Trophoblast cell (in vitro differentiated cells and primary cell): ENCODE results near the gene SGMS1.
"Not testable (repeated sequence)": the region's sequence is repeated elsewhere in the genome, so short reads cannot be mapped to it uniquely, and the experiment has no call there.

Experiments used
- DNase-seq, 2 donors: peaks; one replicate each; pipeline ENCODE4 v3.0.0-alpha.2; 2016
- H2AFZ ChIP-seq: 2 replicates; pipeline ENCODE4 v1.6.1; 2013; ENCODE audit warnings: low read length, moderate library complexity, mild to moderate bottlenecking; ENCODE audit not compliant: insufficient read depth, poor library complexity
- H2AK5ac ChIP-seq: 2 replicates; pipeline ENCODE4 v1.6.1; 2013; ENCODE audit warnings: mild to moderate bottlenecking, low read length
- H2BK120ac ChIP-seq: 2 replicates; pipeline ENCODE4 v1.6.1; 2013; ENCODE audit warnings: low read length, mild to moderate bottlenecking, moderate library complexity; ENCODE audit not compliant: insufficient read depth, poor library complexity
- H2BK12ac ChIP-seq: 2 replicates; pipeline ENCODE4 v1.6.1; 2013; ENCODE audit warnings: mild to moderate bottlenecking, low read length, moderate library complexity
- H2BK5ac ChIP-seq: 2 replicates; pipeline ENCODE4 v1.6.1; 2013; ENCODE audit warnings: low read length, low read depth, moderate library complexity, mild to moderate bottlenecking; ENCODE audit not compliant: poor library complexity
- H3K14ac ChIP-seq: 2 replicates; pipeline ENCODE4 v1.6.1; 2013; ENCODE audit warnings: mild to moderate bottlenecking, low read length
- H3K18ac ChIP-seq: 2 replicates; pipeline ENCODE4 v1.6.1; 2013; ENCODE audit warnings: mild to moderate bottlenecking, low read length
- H3K23ac ChIP-seq: 2 replicates; pipeline ENCODE4 v1.6.1; 2013; ENCODE audit warnings: low read length
- H3K27ac ChIP-seq: 2 replicates; pipeline ENCODE4 v1.5.1; 2013; ENCODE audit warnings: low read depth, mild to moderate bottlenecking, inconsistent platforms, low read length, moderate library complexity
- H3K27me3 ChIP-seq: 2 replicates; pipeline ENCODE4 v1.6.1; 2013; ENCODE audit warnings: inconsistent platforms, mild to moderate bottlenecking, low read length, moderate library complexity; ENCODE audit not compliant: insufficient read depth
- H3K36me3 ChIP-seq, 2 experiments: 1 replicate in 1 of 2; 2 replicates in 1 of 2; pipeline ENCODE4 v1.6.1; 2013; ENCODE audit warnings: low read length in 2 of 2, mild to moderate bottlenecking in 2 of 2, moderate library complexity in 1 of 2; ENCODE audit not compliant: insufficient read depth in 2 of 2, control insufficient read depth in 1 of 2
- H3K4ac ChIP-seq: 2 replicates; pipeline ENCODE4 v1.6.1; 2013; ENCODE audit warnings: low read depth, mild to moderate bottlenecking, low read length, moderate library complexity
- H3K4me1 ChIP-seq, 2 experiments: 1 replicate in 1 of 2; 2 replicates in 1 of 2; pipeline ENCODE4 v1.6.1; 2013; ENCODE audit warnings: low read length in 2 of 2, mild to moderate bottlenecking in 2 of 2, moderate library complexity in 1 of 2; ENCODE audit not compliant: insufficient read depth in 2 of 2, control insufficient read depth in 1 of 2
- H3K4me2 ChIP-seq: 2 replicates; pipeline ENCODE4 v1.6.1; 2013; ENCODE audit warnings: inconsistent platforms, mild to moderate bottlenecking, low read length, moderate library complexity
- H3K4me3 ChIP-seq: 2 replicates; pipeline ENCODE4 v1.5.1; 2013; ENCODE audit warnings: mild to moderate bottlenecking, low read depth, low read length, inconsistent platforms
- H3K79me1 ChIP-seq: one replicate; pipeline ENCODE4 v1.6.1; 2013; ENCODE audit warnings: low read length
- H3K79me2 ChIP-seq: 2 replicates; pipeline ENCODE4 v1.6.1; 2013; ENCODE audit warnings: low read length, mild to moderate bottlenecking; ENCODE audit not compliant: control insufficient read depth, insufficient read depth, poor library complexity
- H3K9ac ChIP-seq: 2 replicates; pipeline ENCODE4 v1.6.1; 2013; ENCODE audit warnings: mild to moderate bottlenecking, low read length
- H3K9me3 ChIP-seq: 2 replicates; pipeline ENCODE4 v1.6.1; 2013; ENCODE audit warnings: low read depth, mild to moderate bottlenecking, control low read depth, inconsistent platforms, low read length; ENCODE audit not compliant: insufficient read depth
- H4K12ac ChIP-seq: 2 replicates; pipeline ENCODE4 v1.6.1; 2013; ENCODE audit warnings: low read depth, mild to moderate bottlenecking, low read length, moderate library complexity
- H4K8ac ChIP-seq: 2 replicates; pipeline ENCODE4 v1.6.1; 2013; ENCODE audit warnings: low read depth, mild to moderate bottlenecking, low read length, moderate library complexity
- H4K91ac ChIP-seq: one replicate; pipeline ENCODE4 v1.6.1; 2013; ENCODE audit warnings: low read depth, mild to moderate bottlenecking, low read length, moderate library complexity
- WGBS: extraction: QIAGEN DNeasy Blood & Tissue Kit; methylation state at CpG from one replicate; pipeline ENCODE4 v1.1.7; 2013; ENCODE audit warnings: missing lambda C conversion rate; ENCODE audit not compliant: insufficient read length, insufficient coverage; ENCODE audit errors: extremely low coverage; 5-methylcytosine and 5-hydroxymethylcytosine counted together

Gene SGMS1

DNA sequence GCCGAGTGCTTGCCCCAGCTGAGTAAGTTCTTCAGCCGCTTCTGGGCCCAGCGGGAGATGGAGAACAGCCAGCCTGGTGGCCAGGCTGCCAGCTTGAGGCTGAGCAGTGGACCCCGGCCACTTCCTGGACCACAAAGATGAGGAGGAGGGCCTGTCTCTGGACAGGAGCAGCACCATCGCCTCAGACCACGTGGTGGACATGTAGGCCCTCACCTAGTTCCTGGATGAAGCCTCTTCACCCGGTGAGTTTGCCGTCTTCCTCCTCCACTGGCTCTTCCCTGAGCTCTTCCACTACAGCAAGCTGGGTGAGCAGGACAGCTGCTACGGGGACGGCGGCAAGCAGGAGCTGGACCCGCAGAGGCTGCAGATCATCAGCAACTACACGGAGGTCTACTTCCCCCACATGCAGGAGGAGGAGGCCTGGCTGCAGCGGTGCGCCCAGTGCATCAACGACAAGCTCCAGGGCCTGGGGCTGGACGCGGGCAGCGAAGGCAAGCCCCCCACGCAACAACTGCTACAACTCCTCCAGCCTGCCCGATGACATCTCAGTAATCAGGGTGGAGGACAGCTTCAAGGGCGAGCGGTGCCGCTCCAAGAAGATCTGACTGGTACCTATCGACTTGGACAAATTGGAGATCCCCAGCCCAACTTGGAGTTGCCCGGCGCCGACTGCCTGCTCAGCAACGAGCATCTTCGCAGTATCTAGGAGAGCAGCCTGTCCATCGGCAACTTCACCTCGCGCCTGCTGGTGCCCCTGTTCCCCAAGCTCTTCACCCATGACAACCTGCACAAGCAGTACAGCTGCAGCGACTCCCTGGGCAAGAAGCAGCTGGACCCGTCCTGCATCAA lies 35.5 kb upstream of the SGMS1 start:
- H4K12ac ChIP-seq, H3K14ac ChIP-seq, DNase-seq, H3K79me1 ChIP-seq, H3K27me3 ChIP-seq, H3K4me3 ChIP-seq, H3K36me3 ChIP-seq, H3K9ac ChIP-seq, H2BK120ac ChIP-seq, H3K18ac ChIP-seq, H2BK12ac ChIP-seq, H3K4me1 ChIP-seq, H4K8ac ChIP-seq, H3K27ac ChIP-seq, H3K4ac ChIP-seq, H3K79me2 ChIP-seq, H3K23ac ChIP-seq, H3K4me2 ChIP-seq, H4K91ac ChIP-seq, H2BK5ac ChIP-seq, H2AFZ ChIP-seq, H3K9me3 ChIP-seq, H2AK5ac ChIP-seq: not testable (repeated sequence)
- no CpG with 5 or more reads among the region's 35 CpGs for WGBS

DNA sequence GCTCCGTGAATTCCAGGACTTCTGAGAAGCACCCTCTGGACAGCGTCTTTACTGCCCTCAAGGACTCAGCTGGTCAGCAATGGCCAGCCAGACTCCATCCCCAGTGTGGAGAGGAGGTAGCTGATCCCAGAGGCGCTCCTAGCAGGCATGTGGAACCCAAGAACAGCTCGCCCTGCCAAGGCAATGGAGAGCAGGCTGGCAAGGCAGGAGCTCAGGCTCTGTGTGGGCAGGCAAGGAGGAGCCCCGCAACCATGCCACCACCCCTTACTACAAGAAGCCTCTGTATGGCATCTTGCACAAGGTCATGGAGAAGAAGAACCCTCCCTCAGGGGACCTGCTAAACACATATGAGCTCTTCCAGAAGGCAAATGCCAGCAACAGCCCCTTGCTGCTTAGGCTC lies 34.4 kb upstream of the SGMS1 start:
- no CpG with 5 or more reads among the region's 5 CpGs for WGBS
- Histone ChIP-seq H2AFZ (no peak overlapping the region), H3K27ac (no peak overlapping the region), H4K8ac (no peak overlapping the region), H3K9ac (no peak overlapping the region), H3K23ac (no peak overlapping the region), H3K27me3 (no peaks in the 10 kb centered on the region), H3K18ac (no peak overlapping the region), H3K4ac (no peak overlapping the region), H2BK5ac (no peak overlapping the region), H4K12ac (no peak overlapping the region), H2BK12ac (no peak overlapping the region), H2AK5ac (no peak overlapping the region), H3K14ac (no peak overlapping the region), H3K4me1 (no peaks in the 10 kb centered on the region), H3K79me2 (no peaks in the 10 kb centered on the region), H3K79me1 (no peaks in the 10 kb centered on the region), H4K91ac (no peak overlapping the region), H3K4me3 (no peak overlapping the region), H3K9me3 (peaks cover 9% of the 10 kb centered on the region), H3K36me3 (no peaks in the 10 kb centered on the region), H3K4me2 (no peak overlapping the region), H2BK120ac (no peak overlapping the region)
- DNase-seq, result no peak

DNA sequence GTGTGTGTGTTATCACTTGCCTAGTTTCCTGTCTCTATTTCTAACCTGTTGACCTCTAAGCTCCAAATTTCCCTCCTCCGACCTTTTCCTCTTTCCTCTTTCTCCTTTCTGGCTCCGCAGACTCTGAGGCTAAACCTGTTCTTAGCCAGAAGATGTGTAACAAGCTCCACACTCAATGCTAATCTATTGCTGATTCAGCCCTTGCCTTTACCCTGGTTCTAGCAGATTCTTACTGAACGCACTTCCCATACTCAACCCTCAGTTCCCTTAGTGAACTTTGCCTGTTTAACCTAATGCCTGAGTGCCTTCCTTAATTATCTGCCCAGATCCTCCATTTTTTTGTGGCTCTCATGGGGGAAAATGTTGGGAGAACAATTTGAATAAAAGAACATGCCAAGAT lies 30.0 kb upstream of the SGMS1 start:
- Histone ChIP-seq H2AFZ (no peak overlapping the region), H3K4ac (no peak overlapping the region), H3K14ac (no peak overlapping the region), H2BK5ac (no peak overlapping the region), H3K27ac (no peak overlapping the region), H4K8ac (no peak overlapping the region), H3K79me1 (no peaks in the 10 kb centered on the region), H3K4me3 (no peak overlapping the region), H3K9me3 (no peaks in the 10 kb centered on the region), H4K12ac (no peak overlapping the region), H4K91ac (no peak overlapping the region), H2BK12ac (no peak overlapping the region), H3K9ac (no peak overlapping the region), H3K18ac (no peak overlapping the region), H3K23ac (no peak overlapping the region), H2AK5ac (no peak overlapping the region), H3K4me2 (no peak overlapping the region), H3K4me1 (no peaks in the 10 kb centered on the region), H3K36me3 (no peaks in the 10 kb centered on the region), H3K27me3 (no peaks in the 10 kb centered on the region), H3K79me2 (no peaks in the 10 kb centered on the region), H2BK120ac (no peak overlapping the region)
- WGBS, result no CpG with 5 or more reads among the region's 3 CpGs
- peak in 1 of 2 donors; percentile 45 for DNase-seq

DNA sequence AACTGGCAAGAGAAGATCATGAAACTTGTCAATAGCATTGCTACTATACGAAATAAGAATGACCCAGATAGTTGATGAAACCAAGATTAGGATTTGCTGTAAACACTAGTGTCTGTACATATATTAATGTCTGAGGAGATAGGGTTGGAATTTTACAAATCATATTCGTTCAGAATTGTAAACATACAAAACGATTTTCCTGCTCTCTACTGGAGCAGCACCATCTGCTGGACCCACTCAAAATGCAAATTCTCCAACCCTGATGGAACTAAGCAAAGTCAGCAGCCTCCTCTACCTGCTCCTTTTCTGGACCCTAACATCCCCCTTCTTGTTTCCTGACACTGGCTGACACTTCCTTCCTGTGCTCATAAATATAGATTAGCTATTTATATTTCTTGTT lies 29.4 kb upstream of the SGMS1 start:
- Histone ChIP-seq H3K36me3 (no peaks in the 10 kb centered on the region), H2BK120ac (no peak overlapping the region), H3K4me3 (no peak overlapping the region), H2AFZ (no peak overlapping the region), H3K79me2 (no peaks in the 10 kb centered on the region), H3K18ac (no peak overlapping the region), H3K9ac (no peak overlapping the region), H2AK5ac (no peak overlapping the region), H3K23ac (no peak overlapping the region), H3K27me3 (no peaks in the 10 kb centered on the region), H3K9me3 (no peaks in the 10 kb centered on the region), H4K12ac (no peak overlapping the region), H3K79me1 (no peaks in the 10 kb centered on the region), H2BK12ac (no peak overlapping the region), H3K4me2 (no peak overlapping the region), H4K91ac (no peak overlapping the region), H2BK5ac (no peak overlapping the region), H3K4ac (no peak overlapping the region), H4K8ac (no peak overlapping the region), H3K27ac (no peak overlapping the region), H3K14ac (no peak overlapping the region), H3K4me1 (no peaks in the 10 kb centered on the region)
- no CpG with 5 or more reads among the region's 3 CpGs for WGBS
- DNase-seq, result peak in 1 of 2 donors; percentile 41
